SU-DHL-6 (cell line): ENCODE data around the gene FHOD1.

Experiments used
- CTCF ChIP-seq: fragments of 200-600 bp; sonication (generic); IDR thresholded peaks from one replicate; pipeline ENCODE4 v1.5.1; 2017; ENCODE audit warnings: antibody characterized with exemption, mild to moderate bottlenecking, low read length, moderate library complexity; ENCODE audit not compliant: insufficient read depth, poor library complexity, severe bottlenecking
- EZH2phosphoT487 ChIP-seq: fragments of 200-600 bp; sonication (generic), shearing (Covaris generic); conservative IDR thresholded peaks from 2 replicates; pipeline ENCODE4 v1.6.1; 2018; ENCODE audit warnings: mild to moderate bottlenecking, antibody characterized with exemption, low read length, moderate library complexity, mixed read lengths

- no peak for TF ChIP-seq CTCF
- TF ChIP-seq EZH2phosphoT487: no peak
Observed at GRCh38 chr16:67247192-67248072, at the start of gene FHOD1.
